ENCODE measurements around the gene DIDO1.

Gene DIDO1

GRCh38 chr20:62957136-62958117 is 31.1 kb upstream of the DIDO1 start:
- no peak overlapping the region for H3K4me3 ChIP-seq (ENCODE audit: low read depth, low read length)
- no peak for TF ChIP-seq CTCF (IDR thresholded peaks at IDR 0.05; ENCODE audit: low read depth, low read length)

DNA sequence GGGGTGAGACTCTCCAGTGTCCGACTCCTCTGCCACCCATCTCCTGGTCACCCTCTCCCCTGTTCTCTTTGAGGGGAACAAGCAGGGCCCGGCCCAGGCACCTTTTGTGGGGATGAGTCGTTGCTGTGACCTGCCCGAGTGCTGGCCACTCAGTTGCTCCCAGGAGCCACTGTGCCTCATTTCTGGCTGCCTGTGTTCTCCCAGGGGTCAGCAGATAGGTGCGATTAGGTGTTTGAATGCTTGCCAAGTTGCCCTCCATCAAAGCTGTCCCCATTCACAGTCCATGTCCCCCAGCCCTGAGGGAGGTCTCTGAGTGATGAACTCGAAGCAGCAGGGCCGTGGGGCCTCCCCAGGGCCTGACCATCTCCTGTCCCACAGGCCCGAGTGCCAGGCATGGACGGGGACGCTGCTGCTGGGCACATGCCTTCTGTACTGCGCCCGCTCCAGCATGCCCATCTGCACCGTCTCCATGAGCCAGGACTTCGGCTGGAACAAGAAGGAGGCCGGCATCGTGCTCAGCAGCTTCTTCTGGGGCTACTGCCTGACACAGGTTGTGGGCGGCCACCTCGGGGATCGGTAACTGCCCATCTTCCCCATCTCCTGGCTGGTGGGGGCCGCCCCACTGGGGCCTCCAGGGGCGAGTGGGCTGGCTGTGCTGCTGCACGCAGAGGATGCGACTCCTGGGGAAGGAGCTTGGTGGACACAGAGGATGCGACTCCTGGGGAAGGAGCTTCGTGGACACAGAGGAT is 30.3 kb upstream of the DIDO1 start:
- no peak for TF ChIP-seq CTCF (IDR thresholded peaks at IDR 0.05; ENCODE audit: low read depth, low read length)
- H3K4me3 ChIP-seq (ENCODE audit: low read depth, low read length): no peak overlapping the region

DNA sequence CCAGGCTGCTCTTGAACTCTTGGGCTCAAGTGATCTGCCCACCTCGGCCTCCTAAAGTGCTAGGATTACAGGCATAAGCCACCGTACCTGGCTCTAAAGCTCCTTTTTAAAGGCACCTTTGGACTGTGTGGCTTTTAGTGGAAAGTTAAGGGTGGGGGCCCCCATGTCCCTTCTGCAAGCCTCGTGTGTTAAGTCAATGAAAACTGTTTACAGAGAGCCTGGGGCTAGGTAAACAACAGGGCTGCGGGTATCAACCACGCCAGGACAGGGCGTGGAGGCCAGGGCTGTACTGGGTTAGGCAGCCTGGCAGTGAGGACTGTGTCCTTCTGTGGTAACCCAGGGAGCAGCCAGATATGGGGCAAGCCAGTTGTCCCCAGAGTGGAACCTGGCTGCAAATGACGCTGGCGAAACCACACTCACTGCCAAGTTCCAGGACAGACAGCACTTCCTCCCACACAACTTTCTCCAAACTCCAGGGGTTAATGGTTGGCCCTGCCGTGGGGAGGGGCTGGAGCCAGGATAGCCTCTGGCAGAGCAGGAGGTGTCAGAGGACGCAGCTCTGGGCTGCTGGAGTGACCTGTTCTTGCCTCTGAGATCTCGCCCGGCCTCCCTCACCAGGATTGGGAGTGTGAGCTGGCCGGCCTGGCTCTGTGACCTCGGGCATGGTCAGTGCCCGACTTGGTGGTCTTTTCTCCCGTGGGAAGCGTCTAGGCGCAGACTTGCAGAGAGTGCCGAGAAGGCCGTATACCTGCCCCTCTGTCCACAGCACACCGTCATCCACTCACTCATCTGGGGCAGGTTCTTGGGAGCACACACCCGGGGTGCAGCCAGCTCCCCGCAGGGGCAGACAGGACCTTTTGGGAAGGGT is 29.4 kb upstream of the DIDO1 start:
- no peak overlapping the region for H3K4me3 ChIP-seq (ENCODE audit: low read depth, low read length)
- no peak for TF ChIP-seq CTCF (IDR thresholded peaks at IDR 0.05; ENCODE audit: low read depth, low read length)

DNA sequence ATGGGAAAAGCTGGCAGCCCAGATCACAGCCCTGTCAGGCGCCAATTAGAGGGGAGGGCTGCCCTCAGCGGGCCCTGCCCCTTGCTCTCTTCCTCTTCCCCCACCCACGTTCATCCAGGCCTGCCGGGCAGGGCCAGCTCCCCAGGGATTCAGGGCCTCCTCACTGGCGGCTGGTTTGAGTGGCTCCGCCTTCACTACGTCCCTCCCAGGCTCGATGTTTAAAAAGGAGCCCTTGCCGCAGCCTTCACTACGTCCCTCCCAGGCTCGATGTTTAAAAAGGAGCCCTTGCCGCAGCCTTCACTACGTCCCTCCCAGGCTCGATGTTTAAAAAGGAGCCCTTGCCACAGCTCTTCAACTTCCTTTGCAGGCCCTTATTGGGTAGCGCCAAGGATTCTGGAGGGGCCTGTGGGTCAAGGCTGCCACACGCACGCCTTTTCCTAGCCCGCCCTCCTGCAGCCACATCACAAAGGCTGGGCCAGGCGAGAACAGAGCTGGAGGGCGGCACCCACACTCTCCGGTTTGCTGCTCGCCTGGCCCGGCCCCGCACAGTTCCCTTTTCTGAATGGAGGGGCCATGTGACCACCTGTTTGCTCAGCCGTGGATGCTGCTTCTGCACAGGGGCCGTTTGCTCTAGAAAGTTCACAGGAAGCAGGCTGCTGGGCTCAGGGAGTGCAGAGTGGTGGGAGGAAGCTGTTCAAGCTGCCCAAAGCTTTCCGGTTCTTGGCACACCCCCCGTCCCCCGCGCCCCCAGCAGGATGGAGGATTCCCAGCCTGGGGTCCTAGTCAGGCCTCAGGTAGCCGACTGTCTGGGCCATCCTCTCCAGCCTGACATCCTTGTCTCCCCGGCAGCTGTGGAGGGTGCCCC is 27.8 kb upstream of the DIDO1 start:
- no peak for TF ChIP-seq CTCF (IDR thresholded peaks at IDR 0.05; ENCODE audit: low read depth, low read length)
- H3K4me3 ChIP-seq (ENCODE audit: low read depth, low read length): no peak overlapping the region

- H3K4me3 ChIP-seq (ENCODE audit: low read depth, low read length): no peak overlapping the region
- TF ChIP-seq CTCF (IDR thresholded peaks at IDR 0.05; ENCODE audit: low read depth, low read length): no peak
Measured at GRCh38 chr20:62952968-62953838, 26.9 kb upstream of the DIDO1 start.
